Inferior parietal cortex (tissue), 1 donor: ENCODE data around the gene ITLN1.
"Not testable (repeated sequence)": the region's sequence is repeated elsewhere in the genome, so short reads cannot be mapped to it uniquely, and the experiment has no call there.

Source experiments
- DNase-seq: peaks from one replicate; pipeline ENCODE4 v3.0.0-alpha.2; 2016; ENCODE audit errors: extremely low spot score

The ITLN1 gene

GRCh38 chr1:160883581-160884513 lies 1.1 kb downstream of the ITLN1 start:
- no peak for DNase-seq

- DNase-seq = no peak
Measured at GRCh38 chr1:160882582-160882981, 2.4 kb downstream of the ITLN1 start.

GRCh38 chr1:160881264-160881663 lies 3.7 kb downstream of the ITLN1 start:
- not testable (repeated sequence) for DNase-seq

- no peak for DNase-seq
Measured at GRCh38 chr1:160880216-160880615, 4.8 kb downstream of the ITLN1 start.

- DNase-seq = no peak
Measured at GRCh38 chr1:160879056-160879455, 5.9 kb downstream of the ITLN1 start.

- no peak for DNase-seq
Measured at GRCh38 chr1:160877221-160877620, 7.8 kb downstream of the ITLN1 start.

- no peak for DNase-seq
Measured at GRCh38 chr1:160876311-160876710, 8.7 kb downstream of the ITLN1 start.

- not testable (repeated sequence) for DNase-seq
Measured at GRCh38 chr1:160875591-160875990, 9.4 kb downstream of the ITLN1 start.

GRCh38 chr1:160874935-160875334 lies 10.0 kb downstream of the ITLN1 start:
- DNase-seq = no peak

- DNase-seq = no peak
Measured at GRCh38 chr1:160868141-160868540, 16.8 kb downstream of the ITLN1 start.

- not testable (repeated sequence) for DNase-seq
Measured at GRCh38 chr1:160867651-160868050, 17.3 kb downstream of the ITLN1 start.

- DNase-seq = no peak
Measured at GRCh38 chr1:160866695-160867260, 18.2 kb downstream of the ITLN1 start.

- DNase-seq = no peak
Measured at GRCh38 chr1:160866001-160866694, 18.8 kb downstream of the ITLN1 start.

GRCh38 chr1:160865337-160865736 lies 19.6 kb downstream of the ITLN1 start:
- no peak for DNase-seq

- DNase-seq = no peak
Measured at GRCh38 chr1:160864173-160864572, 20.8 kb downstream of the ITLN1 start.

GRCh38 chr1:160863774-160864131 lies 21.2 kb downstream of the ITLN1 start:
- no peak for DNase-seq

GRCh38 chr1:160863061-160863773 lies 21.8 kb downstream of the ITLN1 start:
- no peak for DNase-seq

- no peak for DNase-seq
Measured at GRCh38 chr1:160862203-160863060, 22.5 kb downstream of the ITLN1 start, which contains the start of gene CD244. Gene CD244 (minus strand): TSS chr1:160862887. CDS start chr1:160862677, 210 bp downstream.

- no peak for DNase-seq
Measured at GRCh38 chr1:160860840-160861505, 24.0 kb downstream of the ITLN1 start.

GRCh38 chr1:160859166-160859565 lies 25.8 kb downstream of the ITLN1 start:
- DNase-seq = no peak
